BJ (cell line): Measurements from ENCODE around the gene SPON1. TPM values are rescaled to one million over a fixed set of nuclear protein-coding genes. Genes with fewer than 3 reads are reported as not detected.
"Not testable (repeated sequence)": the region's sequence is repeated elsewhere in the genome, so short reads cannot be mapped to it uniquely, and the experiment has no call there.

Experiments used
- CTCF ChIA-PET: fragments of 350-600 bp; formaldehyde crosslinking; extraction: SDS; loops from one replicate; lab custom pipeline; 2021; ENCODE audit warnings: antibody characterized with exemption, inconsistent platforms; lab: Yijun Ruan, JAX
- POLR2A ChIA-PET: fragments of 300-600 bp; sonication (Branson Sonifier 250); formaldehyde crosslinking; extraction: SDS; loops from one replicate; lab custom pipeline; 2021; ENCODE audit warnings: antibody characterized with exemption; lab: Charles Lee
- DNase-seq: peaks from one replicate; pipeline ENCODE4 v3.0.0-alpha.2; 2011; ENCODE audit warnings: low read depth
- H3K27me3 ChIP-seq: 2 replicates; pipeline ENCODE4 v1.6.0; 2011; ENCODE audit warnings: low read length; ENCODE audit not compliant: control insufficient read depth, insufficient read depth
- H3K36me3 ChIP-seq: 2 replicates; pipeline ENCODE4 v1.5.1; 2011; ENCODE audit warnings: low read length; ENCODE audit not compliant: control insufficient read depth, insufficient read depth
- H3K4me3 ChIP-seq: 2 replicates; pipeline ENCODE4 v1.5.1; 2011; ENCODE audit warnings: low read depth, mild to moderate bottlenecking, control low read depth, low read length
- polyA plus RNA-seq: library from polyadenylated mRNA; depleted of rRNA; stranded (reverse); fragments of >200 nt; gene quantifications from 2 replicates; pipeline ENCODE4 v1.2.3, GENCODE V29; 2011
- TF ChIP-seq, protein P1 (sequence below): IDR thresholded peaks from 2 replicates; pipeline ENCODE4 v1.5.1; 2011; ENCODE audit warnings: low read depth, mild to moderate bottlenecking, control low read depth, inconsistent platforms, low read length, moderate library complexity; ENCODE audit not compliant: insufficient read depth

The SPON1 gene
- polyA plus RNA-seq, 1 experiment: not detected

DNA sequence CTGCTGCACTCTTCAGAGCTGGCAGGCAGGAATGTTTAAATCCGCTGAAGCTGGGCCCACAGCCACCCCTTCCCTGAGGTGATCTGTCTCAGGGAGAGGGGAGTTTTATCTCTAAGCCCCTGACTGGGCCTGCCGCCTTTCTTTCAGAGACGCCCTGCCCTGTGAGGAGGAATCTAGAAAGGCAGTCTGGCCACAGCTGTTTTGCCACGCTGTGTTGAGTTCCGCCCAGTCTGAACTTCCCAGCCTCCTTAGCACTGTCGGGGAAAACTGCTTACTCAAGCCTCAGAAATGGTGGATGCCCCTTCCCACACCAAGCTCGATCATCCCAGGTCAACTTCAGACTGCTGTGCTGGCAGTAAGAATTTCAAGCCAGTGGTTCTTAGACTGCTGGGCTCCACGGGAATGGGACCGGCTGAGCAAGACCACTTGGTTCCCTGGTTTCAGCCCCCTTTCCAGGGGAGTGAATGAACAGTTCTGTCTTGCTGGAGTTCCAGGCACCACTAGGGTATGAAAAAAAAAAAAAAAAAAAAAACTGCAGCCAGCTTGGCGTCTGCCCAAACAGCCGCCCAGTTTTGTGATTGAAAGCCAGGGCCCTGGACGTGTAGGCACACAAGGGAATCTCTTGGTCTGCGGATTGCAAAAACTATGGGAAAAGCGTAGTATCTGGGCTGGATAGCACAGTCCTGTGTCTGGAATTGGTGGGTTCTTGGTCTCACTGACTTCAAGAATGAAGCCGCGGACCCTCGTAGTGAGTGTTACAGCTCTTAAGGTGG is 127.4 kb downstream of the SPON1 start:
- H3K36me3 ChIP-seq: no peaks in the 10 kb centered on the region
- TF ChIP-seq, protein P1, sequence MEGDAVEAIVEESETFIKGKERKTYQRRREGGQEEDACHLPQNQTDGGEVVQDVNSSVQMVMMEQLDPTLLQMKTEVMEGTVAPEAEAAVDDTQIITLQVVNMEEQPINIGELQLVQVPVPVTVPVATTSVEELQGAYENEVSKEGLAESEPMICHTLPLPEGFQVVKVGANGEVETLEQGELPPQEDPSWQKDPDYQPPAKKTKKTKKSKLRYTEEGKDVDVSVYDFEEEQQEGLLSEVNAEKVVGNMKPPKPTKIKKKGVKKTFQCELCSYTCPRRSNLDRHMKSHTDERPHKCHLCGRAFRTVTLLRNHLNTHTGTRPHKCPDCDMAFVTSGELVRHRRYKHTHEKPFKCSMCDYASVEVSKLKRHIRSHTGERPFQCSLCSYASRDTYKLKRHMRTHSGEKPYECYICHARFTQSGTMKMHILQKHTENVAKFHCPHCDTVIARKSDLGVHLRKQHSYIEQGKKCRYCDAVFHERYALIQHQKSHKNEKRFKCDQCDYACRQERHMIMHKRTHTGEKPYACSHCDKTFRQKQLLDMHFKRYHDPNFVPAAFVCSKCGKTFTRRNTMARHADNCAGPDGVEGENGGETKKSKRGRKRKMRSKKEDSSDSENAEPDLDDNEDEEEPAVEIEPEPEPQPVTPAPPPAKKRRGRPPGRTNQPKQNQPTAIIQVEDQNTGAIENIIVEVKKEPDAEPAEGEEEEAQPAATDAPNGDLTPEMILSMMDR: no peak
- DNase-seq: no peak
- no peak overlapping the region for H3K4me3 ChIP-seq
- ChIA-PET POLR2A (no interaction called here), CTCF (no interaction called here)
- H3K27me3 ChIP-seq: no peaks in the 10 kb centered on the region

DNA sequence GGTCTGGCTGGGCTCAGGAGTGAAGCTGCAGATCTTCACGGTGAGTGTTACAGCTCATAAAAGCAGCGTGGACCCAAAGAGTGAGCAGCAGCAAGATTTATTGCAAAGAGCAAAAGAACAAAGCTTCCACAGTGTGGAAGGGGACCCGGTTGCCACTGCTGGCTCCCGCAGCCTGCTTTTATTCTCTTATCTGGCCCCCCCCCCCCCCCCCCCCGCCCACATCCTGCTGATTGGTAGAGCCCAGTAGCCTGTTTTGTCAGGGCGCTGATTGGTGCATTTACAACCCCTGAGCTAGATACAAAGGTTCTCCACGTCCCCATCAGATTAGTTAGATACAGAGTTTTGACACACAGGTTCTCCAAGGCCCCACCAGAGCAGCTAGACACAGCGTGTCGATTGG is 128.1 kb downstream of the SPON1 start:
- H3K27me3 ChIP-seq, CTCF ChIA-PET, H3K4me3 ChIP-seq, H3K36me3 ChIP-seq, POLR2A ChIA-PET, DNase-seq: not testable (repeated sequence)

DNA sequence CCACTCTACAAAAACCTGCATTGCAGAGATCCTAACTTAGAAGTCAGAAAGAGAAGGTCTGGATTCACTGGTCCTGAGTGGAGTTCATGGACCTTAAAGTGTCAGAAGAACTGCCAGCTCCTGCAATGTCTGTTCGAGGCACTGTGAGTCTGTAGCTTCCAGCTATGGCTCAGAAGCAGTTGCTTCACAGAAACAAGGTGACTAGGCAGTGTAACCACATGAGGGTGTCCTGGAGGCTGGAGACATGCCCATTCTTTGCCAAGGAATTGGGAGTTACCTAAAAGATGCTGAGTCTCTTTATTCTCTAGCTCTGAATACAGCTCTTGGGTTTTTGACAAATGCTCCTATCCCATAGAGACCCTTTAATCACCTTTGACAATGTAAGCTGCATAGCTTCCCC is 130.5 kb downstream of the SPON1 start:
- ChIA-PET POLR2A (no interaction called here), CTCF (interaction anchor here (1.3 kb wide), 1 partner anchor 56 kb away, joined by 5 read pairs; no protein-coding TSS in a partner anchor)
- TF ChIP-seq, protein P1: no peak
- no peak overlapping the region for H3K4me3 ChIP-seq
- no peaks in the 10 kb centered on the region for H3K36me3 ChIP-seq
- H3K27me3 ChIP-seq: no peaks in the 10 kb centered on the region
- DNase-seq: no peak

DNA sequence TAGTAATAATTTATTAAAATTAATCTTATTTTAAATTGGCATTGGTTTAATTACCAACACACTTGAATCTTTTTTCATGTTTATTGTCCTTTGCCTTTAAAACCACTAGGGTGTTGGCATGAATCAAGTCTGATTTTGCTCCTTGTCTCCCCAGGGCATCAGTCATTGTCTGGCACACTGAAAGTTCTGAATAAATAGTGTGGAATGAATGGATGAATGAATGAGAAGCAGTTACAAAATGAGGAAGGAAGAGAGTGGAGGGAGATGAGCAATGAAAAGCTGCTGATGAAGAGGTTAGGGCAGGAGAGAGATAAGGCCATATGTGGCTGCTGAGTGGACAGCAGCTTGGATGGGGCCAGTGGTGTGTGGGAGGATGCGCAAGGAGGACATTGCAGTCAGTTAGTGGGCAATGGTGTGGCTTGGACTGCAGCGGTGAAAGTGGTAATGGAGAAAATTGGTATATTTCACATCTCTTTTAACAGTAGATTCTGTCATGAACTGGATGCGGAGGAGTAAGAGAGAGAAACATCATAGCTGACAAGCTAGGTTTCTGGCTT is 132.0 kb downstream of the SPON1 start:
- DNase-seq: no peak
- Histone ChIP-seq H3K36me3 (no peaks in the 10 kb centered on the region), H3K27me3 (no peaks in the 10 kb centered on the region), H3K4me3 (no peak overlapping the region)
- CTCF ChIA-PET: no interaction called here
- TF ChIP-seq, protein P1: no peak
- POLR2A ChIA-PET: no interaction called here

DNA sequence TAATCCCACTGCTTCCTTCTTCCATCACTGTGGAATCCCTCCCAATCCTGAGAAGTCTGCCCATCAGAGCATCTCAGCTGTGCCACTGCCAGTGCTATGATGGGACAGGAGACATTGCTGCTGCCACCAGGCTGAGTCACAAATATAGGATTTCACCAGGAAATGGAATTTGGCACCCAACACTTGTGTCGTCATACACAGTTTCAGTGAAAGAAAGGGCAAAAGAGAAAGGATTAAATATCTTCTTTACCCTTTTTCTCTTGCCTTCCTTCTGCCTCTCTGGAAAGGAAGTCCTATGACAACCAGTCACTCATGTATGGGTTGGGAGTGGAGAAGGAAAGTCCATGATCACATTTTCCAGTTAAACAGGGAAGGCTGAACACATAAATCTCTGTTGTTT is 133.4 kb downstream of the SPON1 start:
- Histone ChIP-seq H3K36me3 (no peaks in the 10 kb centered on the region), H3K27me3 (no peaks in the 10 kb centered on the region), H3K4me3 (no peak overlapping the region)
- CTCF ChIA-PET: no interaction called here
- no peak for DNase-seq
- POLR2A ChIA-PET: no interaction called here
- TF ChIP-seq, protein P1: no peak

DNA sequence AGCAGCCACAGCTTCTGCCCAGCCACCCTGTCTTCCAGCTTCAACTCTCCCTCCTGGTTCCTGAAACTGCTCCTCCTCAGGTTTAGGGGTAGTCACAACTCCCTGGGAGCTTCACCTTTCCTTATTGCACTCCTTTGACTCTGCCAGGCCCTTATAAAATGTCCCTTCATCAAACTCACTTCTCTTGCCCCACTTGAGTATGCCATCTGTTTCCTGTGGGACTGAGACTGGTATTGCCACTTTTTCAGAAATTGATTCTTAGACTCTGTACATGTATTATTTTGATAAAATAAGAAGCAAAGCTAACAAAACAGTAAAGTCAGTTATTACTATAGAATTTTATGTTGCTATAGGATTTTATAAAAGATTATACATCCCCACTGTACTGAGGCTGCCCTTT is 134.1 kb downstream of the SPON1 start:
- TF ChIP-seq, protein P1: no peak
- CTCF ChIA-PET: no interaction called here
- DNase-seq: no peak

More for the DNA sequence above, 134.1 kb downstream of the SPON1 start:
- no peak overlapping the region for H3K4me3 ChIP-seq
- POLR2A ChIA-PET: no interaction called here
- H3K27me3 ChIP-seq: no peaks in the 10 kb centered on the region
- H3K36me3 ChIP-seq: no peaks in the 10 kb centered on the region
